RWPE1 (cell line): ENCODE data around the gene TMEM260.
"Not testable (repeated sequence)": the region's sequence is repeated elsewhere in the genome, so short reads cannot be mapped to it uniquely, and the experiment has no call there.

Experiments used
- CTCF ChIA-PET: fragments of 350-600 bp; sonication (Branson Sonifier 250); formaldehyde crosslinking; extraction: SDS; loops from one replicate; lab custom pipeline; 2021; lab: Yijun Ruan, JAX
- POLR2A ChIA-PET: fragments of 400-600 bp; formaldehyde crosslinking; extraction: SDS; loops from one replicate; lab custom pipeline; 2020; ENCODE audit warnings: antibody characterized with exemption; ENCODE audit not compliant: low non-redundant PET; lab: Yijun Ruan, JAX
- DNase-seq: peaks from one replicate; pipeline ENCODE4 v3.0.0; 2012; ENCODE audit warnings: low spot score
- H3K27ac ChIP-seq: fragments of 450-650 bp; 2 replicates; pipeline ENCODE4 v1.5.1; 2017
- CTCF ChIP-seq: fragments of 450-650 bp; conservative IDR thresholded peaks from 2 replicates; pipeline ENCODE4 v1.5.1; 2017; ENCODE audit warnings: low read depth, mild to moderate bottlenecking

The TMEM260 gene

GRCh38 chr14:56676042-56676441 lies 96.4 kb downstream of the TMEM260 start:
- CTCF ChIA-PET = no interaction called here
- H3K27ac ChIP-seq = no peak overlapping the region
- POLR2A ChIA-PET = no interaction called here
- TF ChIP-seq CTCF = no peak
- no peak for DNase-seq

GRCh38 chr14:56678838-56679237 lies 99.2 kb downstream of the TMEM260 start:
- ChIA-PET POLR2A (no interaction called here), CTCF (no interaction called here)

GRCh38 chr14:56686416-56686815 lies 106.8 kb downstream of the TMEM260 start:
- POLR2A ChIA-PET = no interaction called here
- no peak for DNase-seq

More at GRCh38 chr14:56678838-56679237, 99.2 kb downstream of the TMEM260 start:
- H3K27ac ChIP-seq = no peak overlapping the region
- no peak for TF ChIP-seq CTCF
- DNase-seq = no peak

GRCh38 chr14:56687123-56687522 lies 107.5 kb downstream of the TMEM260 start:
- ChIA-PET POLR2A (no interaction called here), CTCF (interaction anchor here (0.6 kb wide), 2 partner anchors 125 to 255 kb away, joined by 3 to 4 read pairs; no protein-coding TSS in a partner anchor)
- no peak for DNase-seq
- no peak for TF ChIP-seq CTCF
- no peak overlapping the region for H3K27ac ChIP-seq

More at GRCh38 chr14:56686416-56686815, 106.8 kb downstream of the TMEM260 start:
- TF ChIP-seq CTCF = no peak
- no peak overlapping the region for H3K27ac ChIP-seq
- CTCF ChIA-PET = interaction anchor here (0.6 kb wide), 2 partner anchors 254 to 347 kb away, joined by 3 to 4 read pairs; no protein-coding TSS in a partner anchor

GRCh38 chr14:56694609-56695008 lies 115.0 kb downstream of the TMEM260 start:
- no peak for TF ChIP-seq CTCF
- POLR2A ChIA-PET = no interaction called here
- no peak for DNase-seq
- no peak overlapping the region for H3K27ac ChIP-seq
- CTCF ChIA-PET = no interaction called here

- CTCF ChIA-PET, POLR2A ChIA-PET, H3K27ac ChIP-seq, DNase-seq: not testable (repeated sequence)
These were observed 115.6 kb downstream of the TMEM260 start for GRCh38 chr14:56695216-56695615.
